GM12878 (cell line): ENCODE measurements around the gene NEFH. TPM values are rescaled to one million over a fixed set of nuclear protein-coding genes. Genes with fewer than 3 reads are reported as not detected.

Experiments used
- ATAC-seq: fragments of 200-7000 bp; cut with Tn5 transposase; 3 replicates; pipeline ENCODE4 v1.9.1; 2020; ENCODE audit warnings: mild to moderate bottlenecking, moderate library complexity
- BruUV-seq: library from RNA; stranded (reverse); fragments of 400-500 nt; replicated peaks from 2 replicates; lab custom pipeline; 2021; lab: Mats Ljungman, UMichigan
- CTCF ChIA-PET: fragments of 300-600 bp; sonication (Branson Sonifier 250); formaldehyde crosslinking; extraction: SDS; loops from one replicate; lab custom pipeline; 2021; ENCODE audit warnings: inconsistent platforms; lab: Yijun Ruan, JAX
- POLR2A ChIA-PET: fragments of 350-600 bp; formaldehyde crosslinking; extraction: SDS; loops from one replicate; lab custom pipeline; 2021; ENCODE audit warnings: inconsistent platforms; lab: Charles Lee
- RAD21 ChIA-PET: fragments of 300-600 bp; sonication (Branson Sonifier 250); formaldehyde crosslinking; loops from one replicate; lab custom pipeline; 2023; ENCODE audit warnings: antibody characterized with exemption; ENCODE audit not compliant: unreplicated experiment; lab: Charles Lee
- SMC1A ChIA-PET: fragments of 300-600 bp; sonication (Branson Sonifier 250); formaldehyde crosslinking; loops from one replicate; lab custom pipeline; 2023; ENCODE audit not compliant: unreplicated experiment, uncharacterized antibody; lab: Charles Lee
- DNase-seq: peaks from one replicate; pipeline ENCODE4 v3.0.0-alpha.2; 2011; ENCODE audit warnings: low read depth, low spot score
- FAIRE-seq: peaks from 3 replicates; lab custom pipeline; 2011; peaks lifted over from hg19 to GRCh38; lab: Jason Lieb, UNC
- H2AFZ ChIP-seq: 2 replicates; pipeline ENCODE4 v1.6.0; 2011; ENCODE audit warnings: low read depth, low read length, control low read depth; ENCODE audit not compliant: control insufficient read depth
- H3K27ac ChIP-seq: 2 replicates; pipeline ENCODE4 v1.5.1; 2011; ENCODE audit warnings: control low read depth; ENCODE audit not compliant: control insufficient read depth, insufficient read depth
- H3K27me3 ChIP-seq, 2 experiments: replicated peaks in 1 of 2; 2 replicates each; pipeline versions ENCODE4 v1.6.0 to v1.6.1; 2011; ENCODE audit warnings: low read length in 1 of 2; ENCODE audit not compliant: control insufficient read depth in 2 of 2, insufficient read depth in 2 of 2
- H3K36me3 ChIP-seq, 2 experiments: 2 replicates each; pipeline ENCODE4 v1.5.1; 2011; ENCODE audit warnings: low read length in 1 of 2; ENCODE audit not compliant: control insufficient read depth in 2 of 2, insufficient read depth in 2 of 2
- H3K4me1 ChIP-seq: 2 replicates; pipeline ENCODE4 v1.6.1; 2011; ENCODE audit warnings: mild to moderate bottlenecking, low read length, moderate library complexity, mixed read lengths; ENCODE audit not compliant: control insufficient read depth, insufficient read depth
- H3K4me2 ChIP-seq: 2 replicates; pipeline ENCODE4 v1.6.0; 2011; ENCODE audit warnings: control low read depth; ENCODE audit not compliant: control insufficient read depth, insufficient read depth
- H3K4me3 ChIP-seq: fragments of 200-600 bp; sonication (generic); 2 replicates; pipeline ENCODE4 v1.5.1; 2016
- H3K79me2 ChIP-seq: 2 replicates; pipeline ENCODE4 v1.6.0; 2011; ENCODE audit warnings: low read length; ENCODE audit not compliant: control insufficient read depth, insufficient read depth
- H3K9ac ChIP-seq: 2 replicates; pipeline ENCODE4 v1.8.0; 2011; ENCODE audit warnings: low read length, control low read depth, mixed read lengths; ENCODE audit not compliant: control insufficient read depth, insufficient read depth
- H3K9me3 ChIP-seq: replicated peaks from 3 replicates; pipeline ENCODE4 v1.5.1; 2011; ENCODE audit warnings: mild to moderate bottlenecking, low read length; ENCODE audit not compliant: control insufficient read depth, insufficient read depth
- H4K20me1 ChIP-seq: 2 replicates; pipeline ENCODE4 v1.6.0; 2011; ENCODE audit not compliant: control insufficient read depth, insufficient read depth
- BHLHE40 ChIP-seq, 2 experiments: fragments of 450-650 bp in 1 of 2; IDR thresholded peaks; 2 replicates each; pipeline ENCODE4 v1.6.1; 2011 to 2017; ENCODE audit warnings: low read depth in 2 of 2, borderline replicate concordance in 1 of 2, improper control_type of control experiment in 1 of 2, low read length in 1 of 2, mild to moderate bottlenecking in 1 of 2
- CBFB ChIP-seq: IDR thresholded peaks from 2 replicates; pipeline ENCODE4 v1.6.1; 2016; ENCODE audit warnings: antibody characterized with exemption, low read depth
- CHD2 ChIP-seq: IDR thresholded peaks from 2 replicates; pipeline ENCODE4 v1.6.1; 2011; ENCODE audit warnings: low read depth, low read length, improper control_type of control experiment, borderline replicate concordance
- DPF2 ChIP-seq: fragments of 450-650 bp; IDR thresholded peaks from 2 replicates; pipeline ENCODE4 v1.6.1; 2017; ENCODE audit warnings: mild to moderate bottlenecking
- GABPA ChIP-seq: IDR thresholded peaks from 2 replicates; pipeline ENCODE4 v1.6.1; 2014; ENCODE audit warnings: antibody characterized with exemption, low read depth, mild to moderate bottlenecking, inconsistent platforms
- HSF1 ChIP-seq: fragments of 150-350 bp; IDR thresholded peaks from 2 replicates; pipeline ENCODE4 v1.6.1; 2014; ENCODE audit warnings: mild to moderate bottlenecking, low read depth, low read length
- NFXL1 ChIP-seq: fragments of 450-650 bp; IDR thresholded peaks from 2 replicates; pipeline ENCODE4 v1.6.1; 2017; ENCODE audit warnings: antibody characterized with exemption, mild to moderate bottlenecking, borderline replicate concordance
- POLR2AphosphoS5 ChIP-seq: IDR thresholded peaks from 2 replicates; pipeline ENCODE4 v1.6.1; 2011; ENCODE audit warnings: mild to moderate bottlenecking, low read length, inconsistent platforms
- SIN3A ChIP-seq: IDR thresholded peaks from 2 replicates; pipeline ENCODE4 v1.6.1; 2012; ENCODE audit warnings: low read depth, low read length, improper control_type of control experiment
- SMC3 ChIP-seq: IDR thresholded peaks from 2 replicates; pipeline ENCODE4 v1.6.1; 2011; ENCODE audit warnings: low read length, improper control_type of control experiment, borderline replicate concordance
- SPI1 ChIP-seq: IDR thresholded peaks from 2 replicates; pipeline ENCODE4 v1.6.1; 2011; ENCODE audit warnings: low read depth, mild to moderate bottlenecking, low read length, moderate library complexity, borderline replicate concordance; ENCODE audit not compliant: insufficient read depth
- STAT1 ChIP-seq: fragments of 450-650 bp; conservative IDR thresholded peaks from 2 replicates; pipeline ENCODE4 v1.6.1; 2014; ENCODE audit warnings: antibody characterized with exemption, mild to moderate bottlenecking
- YY1 ChIP-seq: IDR thresholded peaks from 2 replicates; pipeline ENCODE4 v1.6.1; 2011; ENCODE audit warnings: low read depth, mild to moderate bottlenecking, low read length
- ZNF274 ChIP-seq: IDR thresholded peaks from one replicate; pipeline ENCODE4 v1.8.0; 2011; ENCODE audit not compliant: insufficient read length, insufficient read depth
- ZNF622 ChIP-seq: fragments of 450-650 bp; IDR thresholded peaks from 2 replicates; pipeline ENCODE4 v1.6.1; 2017; ENCODE audit warnings: mild to moderate bottlenecking, inconsistent platforms
- WGBS: methylation state at CpG from one replicate; pipeline ENCODE4 v1.1.6; 2016; ENCODE audit warnings: low lambda C conversion rate; ENCODE audit not compliant: insufficient replicate concordance, insufficient coverage; ENCODE audit errors: missing lambda C conversion rate; 5-methylcytosine and 5-hydroxymethylcytosine counted together
- in situ Hi-C: fragments of 300-500 bp; cut with MboI; formaldehyde crosslinking; loops from 9 replicates; pipeline ENCODE4 v1.14.3; 2018; ENCODE audit warnings: mixed read lengths
- intact Hi-C: fragments of 100-400 bp; cut with micrococcal nuclease; formaldehyde crosslinking; loops from one replicate; pipeline ENCODE4 v1.14.2; 2022; ENCODE audit not compliant: unreplicated experiment
- polyA plus RNA-seq, 11 experiments: library from polyadenylated mRNA; depleted of rRNA in 4 of 11; unstranded in 6 of 11; stranded (reverse) in 5 of 11; fragments of >200 nt; fragmentation: Nextera tagmentation in 4 of 11; fragmentation: Illumina TruSeq in 1 of 11; extraction: Ambion mirVana in 4 of 11; extraction: Trizol in 1 of 11; gene quantifications; 1 replicate in 1 of 11; 2 replicates in 10 of 11; pipeline versions ENCODE4 v1.2.1 to v1.2.3, GENCODE V29; 2011 to 2016; ENCODE audit warnings: inconsistent platforms in 2 of 11, missing spikeins in 2 of 11, low read depth in 1 of 11
- total RNA-seq, 4 experiments: library from RNA; depleted of rRNA in 3 of 4; stranded (reverse); fragments of >200 nt in 3 of 4; fragmentation: Illumina TruSeq in 1 of 4; extraction: Trizol in 1 of 4; gene quantifications; 2 replicates each; pipeline versions ENCODE4 v1.2.1 to v1.2.3, GENCODE V29; 2013 to 2021

The NEFH gene
- total and polyA plus RNA-seq, 10 of the 15 experiments (the other 5 are each of a cell fraction or from before 2014, with no cell fraction given): 0.02 to 0.25 (median 0.09) TPM

- FAIRE-seq (no peak), ATAC-seq (no peak), DNase-seq (no peak)
- no TSS peak for BruUV-seq
- no peaks in the 10 kb centered on the region for H3K79me2 ChIP-seq
- 42% methylated on average over 4 of the region's 4 CpGs for WGBS
- in situ Hi-C loops: no loop called here
- H3K9ac ChIP-seq: no peak overlapping the region
- ChIA-PET RAD21 (no interaction called here), SMC1A (no interaction called here), POLR2A (no interaction called here), CTCF (no interaction called here)
- no peak overlapping the region for H3K4me3 ChIP-seq
- intact Hi-C loops: no loop called here
- no peak overlapping the region for H3K4me2 ChIP-seq
- no peaks in the 10 kb centered on the region for H3K4me1 ChIP-seq
- H3K27me3 ChIP-seq: no peaks in the 10 kb centered on the region; a peak in 1 of 4 replicates
- TF ChIP-seq YY1 (no peak), POLR2AphosphoS5 (no peak), STAT1 (no peak), ZNF274 (no peak), ZNF622 (no peak), SMC3 (no peak), BHLHE40 (IDR thresholded peaks at IDR 0.05; ENCODE audit: borderline replicate concordance in 1 of 2, low read depth in 2 of 2, low read length in 1 of 2) (no peak), NFXL1 (no peak)
- H4K20me1 ChIP-seq: no peaks in the 10 kb centered on the region
- H3K36me3 ChIP-seq: no peaks in the 10 kb centered on the region
- H3K9me3 ChIP-seq: no peaks in the 10 kb centered on the region
- H3K27ac ChIP-seq: no peak overlapping the region
- H2AFZ ChIP-seq: no peak overlapping the region
Observed at GRCh38 chr22:29445508-29445907, 34.5 kb upstream of the NEFH start.

GRCh38 chr22:29447906-29448305 is 32.1 kb upstream of the NEFH start:
- CTCF ChIA-PET: no interaction called here
- no TSS peak for BruUV-seq
- no peak for DNase-seq
- Histone ChIP-seq H3K9ac (no peak overlapping the region), H3K4me3 (no peak overlapping the region), H3K4me1 (no peaks in the 10 kb centered on the region), H3K27ac (no peak overlapping the region), H4K20me1 (no peaks in the 10 kb centered on the region), H3K36me3 (no peaks in the 10 kb centered on the region), H3K9me3 (no peaks in the 10 kb centered on the region), H3K79me2 (no peaks in the 10 kb centered on the region), H3K27me3 (no peaks in the 10 kb centered on the region; a peak in 1 of 4 replicates), H3K4me2 (no peak overlapping the region), H2AFZ (no peak overlapping the region)
- WGBS: 40% methylated on average over 5 of the region's 5 CpGs
- no peak for ATAC-seq
- SMC1A ChIA-PET: interaction anchor here (0.7 to 1.1 kb wide), 2 partner anchors 50 to 217 kb away, joined by 3 to 4 read pairs; no protein-coding TSS in a partner anchor
- intact Hi-C loops: no loop called here
- no peak for FAIRE-seq
- POLR2A ChIA-PET: no interaction called here
- in situ Hi-C loops: no loop called here
- no peak for TF ChIP-seq SPI1
- no peak for TF ChIP-seq CBFB
- no peak for TF ChIP-seq GABPA
- TF ChIP-seq DPF2: no peak
- TF ChIP-seq HSF1: no peak
- TF ChIP-seq SIN3A: no peak
- TF ChIP-seq CHD2: no peak
- RAD21 ChIA-PET: no interaction called here
